ENCODE data around the gene PRDM7.

PRDM7 gene

DNA sequence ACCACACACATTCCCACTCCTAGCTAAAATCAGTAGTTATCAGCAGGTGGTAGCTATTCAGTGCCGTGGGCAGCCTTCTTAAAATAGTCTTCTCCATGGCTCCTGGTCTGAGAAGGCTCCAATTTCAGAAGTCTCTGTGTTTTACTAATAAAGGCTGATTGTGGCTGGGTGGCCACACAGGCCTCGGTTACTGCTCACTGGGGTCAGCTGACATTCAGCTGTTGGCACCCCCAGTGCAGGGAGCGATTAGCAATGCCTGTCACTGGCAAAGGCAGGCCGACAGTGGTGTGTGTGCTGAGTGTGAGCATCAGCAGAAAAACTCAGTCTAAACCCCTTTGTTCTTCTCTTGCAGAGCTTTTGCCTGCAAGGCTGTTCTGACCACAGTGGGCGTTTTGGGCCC is 41.2 kb downstream of the PRDM7 start:
- no peak for DNase-seq (ENCODE audit: low read depth in 2 of 2)

DNA sequence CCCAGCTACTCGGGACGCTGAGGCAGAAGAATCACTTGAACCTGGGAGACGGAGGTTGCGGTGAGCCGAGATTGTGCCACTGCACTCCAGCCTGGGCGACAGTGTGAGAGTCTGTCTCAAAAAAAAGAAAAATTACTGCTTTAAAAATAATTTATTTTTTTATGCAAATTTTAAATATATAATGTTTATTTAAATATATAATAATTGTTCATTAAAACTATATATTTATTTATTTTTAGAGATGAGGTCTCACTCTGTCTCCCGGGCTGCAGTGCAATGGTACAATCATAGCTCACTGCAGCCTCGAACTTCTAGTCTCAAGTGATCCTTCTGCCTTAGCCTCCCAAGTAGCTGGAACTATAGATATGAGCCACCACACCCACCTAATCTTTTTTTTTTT is 42.6 kb downstream of the PRDM7 start:
- DNase-seq (ENCODE audit: low read depth in 2 of 2) = no peak

DNA sequence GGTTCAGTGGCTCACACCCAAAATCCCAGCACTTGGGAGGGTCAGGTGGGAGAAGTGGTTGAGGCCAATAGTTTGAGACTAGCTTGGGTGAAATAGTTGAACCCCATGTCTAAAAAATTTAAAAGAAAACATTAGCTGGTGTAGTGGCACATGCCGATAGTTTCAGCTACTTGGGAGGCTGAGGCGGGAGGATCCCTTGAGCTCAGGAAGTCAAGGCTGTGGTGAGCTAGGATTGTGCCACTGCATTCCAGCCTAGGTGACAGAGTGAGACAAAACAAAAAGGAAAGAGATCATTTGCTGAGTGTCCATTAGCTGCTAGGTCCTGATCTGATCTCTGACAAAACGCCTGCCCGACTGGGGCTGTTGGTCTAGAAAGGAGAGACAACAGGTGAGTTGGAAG is 43.7 kb downstream of the PRDM7 start:
- DNase-seq (ENCODE audit: low read depth in 2 of 2) = no peak

DNA sequence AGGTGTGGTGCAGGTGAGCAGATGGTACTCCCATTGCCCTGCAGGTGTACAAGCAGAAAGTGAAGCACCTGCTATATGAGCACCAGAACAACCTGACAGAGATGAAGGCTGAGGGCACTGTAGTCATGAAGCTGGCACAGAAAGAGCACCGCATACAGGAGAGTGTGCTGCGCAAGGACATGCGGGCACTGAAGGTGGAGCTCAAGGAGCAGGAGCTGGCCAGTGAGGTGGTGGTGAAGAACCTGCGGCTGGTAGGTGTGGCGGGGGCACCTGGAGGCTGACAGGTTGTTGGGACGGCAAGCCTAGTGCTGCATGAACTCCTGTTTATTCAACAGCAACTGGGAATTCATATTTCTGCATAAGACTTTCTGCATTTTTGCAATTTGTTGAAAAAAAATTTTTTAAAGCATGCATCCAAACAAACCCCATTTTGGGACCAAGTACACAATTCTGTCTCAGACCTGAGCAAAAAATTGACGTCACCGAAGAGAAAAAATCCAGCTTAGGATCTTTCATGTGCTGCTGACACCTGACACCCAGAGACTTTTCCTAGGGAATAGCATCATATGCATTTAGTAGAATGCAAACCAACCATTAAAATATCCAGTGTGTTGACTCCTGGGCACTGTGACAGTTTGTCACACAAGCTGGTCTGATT is 44.3 kb downstream of the PRDM7 start:
- no peak for DNase-seq (ENCODE audit: low read depth in 2 of 2)

DNA sequence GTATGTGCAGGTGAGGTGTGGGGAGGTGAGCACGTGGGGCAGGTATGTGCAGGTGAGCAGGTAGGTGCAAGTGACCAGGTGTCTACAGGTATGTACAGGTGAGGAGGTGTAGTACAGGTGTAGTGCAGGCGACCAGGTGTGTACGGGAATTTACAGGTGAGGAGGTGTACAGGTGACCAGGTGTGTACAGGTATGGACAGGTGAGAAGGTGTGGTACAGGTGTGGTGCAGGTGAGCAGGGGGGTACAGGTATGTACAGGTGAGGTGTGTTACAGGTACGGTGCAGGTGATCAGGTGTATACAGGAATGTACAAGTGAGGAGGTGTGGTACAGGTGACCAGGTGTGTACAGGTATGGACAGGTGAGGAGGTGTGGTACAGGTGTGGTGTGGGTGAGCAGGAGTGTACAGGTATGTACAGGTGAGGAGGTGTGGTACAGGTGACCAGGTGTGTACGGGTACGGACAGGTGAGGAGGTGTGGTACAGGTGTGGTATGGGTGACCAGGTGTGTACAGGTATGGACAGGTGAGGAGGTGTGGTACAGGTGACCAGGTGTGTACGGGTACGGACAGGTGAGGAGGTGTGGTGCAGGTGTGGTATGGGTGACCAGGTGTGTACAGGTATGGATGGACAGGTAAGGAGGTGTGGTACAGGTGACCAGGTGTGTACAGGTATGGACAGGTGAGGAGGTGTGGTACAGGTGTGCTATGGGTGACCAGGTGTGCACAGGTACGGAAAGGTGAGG is 45.0 kb downstream of the PRDM7 start:
- DNase-seq (ENCODE audit: low read depth in 2 of 2) = no peak

DNA sequence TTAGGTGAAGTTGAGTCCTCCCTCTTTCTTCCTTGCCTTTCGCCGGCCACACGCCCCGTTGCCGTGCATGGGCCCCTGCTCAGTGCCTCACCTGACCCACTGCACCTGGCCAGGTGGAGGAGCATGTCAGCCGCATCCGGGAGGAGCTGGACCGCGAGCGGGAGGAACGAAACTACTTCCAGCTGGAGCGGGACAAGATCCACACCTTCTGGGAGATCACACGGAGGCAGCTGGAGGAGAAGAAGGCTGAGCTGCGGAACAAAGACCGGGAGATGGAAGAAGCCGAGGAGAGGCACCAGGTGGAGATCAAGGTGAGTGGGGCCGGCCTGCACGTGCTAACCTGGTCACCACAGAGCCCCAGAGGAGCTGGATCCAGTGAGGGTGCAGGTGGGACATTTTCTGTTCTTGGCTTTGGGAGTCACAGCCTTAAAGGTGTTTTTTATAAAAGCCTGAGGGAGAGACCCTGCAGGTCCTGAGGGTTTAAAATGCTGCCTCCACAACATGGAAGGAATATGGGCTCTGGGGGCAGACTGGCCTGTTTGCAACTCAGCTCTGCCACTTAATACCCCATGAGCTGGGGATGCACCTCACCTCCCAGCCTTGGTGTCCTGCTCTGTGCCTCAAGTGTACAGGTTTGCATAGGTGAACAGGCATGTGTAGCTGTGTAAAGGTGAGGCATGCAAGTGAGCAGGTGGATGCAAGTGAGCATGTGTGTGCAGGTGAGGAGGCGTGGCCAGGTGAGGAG is 45.8 kb downstream of the PRDM7 start:
- DNase-seq (ENCODE audit: low read depth in 2 of 2) = no peak

DNA sequence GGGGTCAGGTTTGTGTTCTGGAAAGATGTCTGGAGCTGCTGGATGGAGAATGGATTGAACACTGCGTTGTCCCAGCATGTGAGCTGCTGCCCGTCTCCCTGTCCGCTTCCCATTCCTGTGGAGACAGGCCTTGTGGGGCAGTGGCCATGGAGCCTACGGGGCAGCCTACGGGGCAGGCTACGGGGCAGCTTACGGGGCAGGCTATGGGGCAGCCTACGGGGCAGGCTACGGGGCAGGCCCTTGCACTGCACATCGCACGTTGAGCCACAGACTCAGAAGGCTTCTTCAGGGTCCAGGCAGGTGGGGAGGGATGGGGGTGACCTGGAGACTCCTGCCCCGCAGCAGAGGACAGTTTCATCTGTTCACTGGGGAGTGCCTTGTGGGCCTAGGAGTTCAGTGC is 48.1 kb downstream of the PRDM7 start:
- DNase-seq (ENCODE audit: low read depth in 2 of 2) = no peak

DNA sequence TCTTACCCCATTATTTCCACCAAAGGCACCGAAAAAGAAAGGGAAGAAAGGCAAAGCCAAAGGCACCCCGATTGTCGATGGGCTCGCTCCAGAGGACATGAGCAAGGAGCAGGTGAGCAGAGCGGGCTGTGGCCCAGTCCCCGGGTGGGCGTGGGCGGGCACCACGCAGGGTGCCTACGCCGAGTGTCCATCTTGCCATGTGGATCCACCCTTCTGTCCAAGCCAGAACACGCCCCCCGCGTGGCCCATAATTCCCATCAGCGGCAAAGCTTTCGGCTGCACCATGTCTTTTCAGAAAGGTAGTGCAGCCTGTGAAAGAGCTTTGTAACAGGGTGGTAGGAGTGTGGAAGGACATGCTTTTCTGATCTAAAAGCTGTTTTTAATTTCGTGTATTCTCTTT is 49.5 kb downstream of the PRDM7 start:
- DNase-seq (ENCODE audit: low read depth in 2 of 2) = no peak

DNA sequence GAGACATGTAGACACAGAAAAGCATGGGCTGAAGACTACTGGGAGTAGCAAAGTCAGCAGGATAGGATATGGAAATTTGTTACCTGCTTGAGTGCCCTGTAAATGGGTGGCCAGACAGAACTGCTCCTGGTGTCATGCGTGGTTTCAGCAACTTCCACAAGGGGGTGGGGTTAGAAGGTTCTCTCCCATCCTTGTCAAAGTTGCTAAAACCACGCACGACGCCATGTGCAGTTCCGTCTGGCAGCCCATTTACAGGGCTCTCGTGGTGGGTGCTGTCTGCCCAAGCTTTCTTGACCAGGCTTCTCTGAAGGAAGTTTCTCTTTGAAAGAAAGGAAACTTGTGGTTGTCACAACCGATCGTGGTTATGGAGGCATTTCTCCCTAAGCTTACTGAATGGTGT is 51.0 kb downstream of the PRDM7 start:
- no peak for DNase-seq (ENCODE audit: low read depth in 2 of 2)

DNA sequence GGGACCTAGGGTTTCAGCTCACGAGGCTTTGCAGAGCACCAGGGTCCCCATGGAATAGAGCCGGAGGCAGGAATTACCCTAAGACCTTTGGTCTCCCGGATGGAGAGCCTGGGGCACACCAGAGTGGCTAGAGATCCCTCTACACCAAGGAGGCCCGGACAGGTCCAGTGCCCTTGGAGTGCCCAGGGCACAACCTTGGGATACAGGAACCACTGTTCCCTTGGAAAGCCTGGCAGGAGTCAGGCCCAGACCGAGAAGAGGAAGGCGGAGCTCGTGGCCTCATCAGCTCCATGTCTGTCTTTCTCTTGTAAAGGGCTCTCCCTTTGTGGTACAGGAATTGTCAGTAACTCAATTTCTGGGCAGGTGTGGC is 54.1 kb downstream of the PRDM7 start:
- no peak for DNase-seq (ENCODE audit: low read depth in 2 of 2)

DNA sequence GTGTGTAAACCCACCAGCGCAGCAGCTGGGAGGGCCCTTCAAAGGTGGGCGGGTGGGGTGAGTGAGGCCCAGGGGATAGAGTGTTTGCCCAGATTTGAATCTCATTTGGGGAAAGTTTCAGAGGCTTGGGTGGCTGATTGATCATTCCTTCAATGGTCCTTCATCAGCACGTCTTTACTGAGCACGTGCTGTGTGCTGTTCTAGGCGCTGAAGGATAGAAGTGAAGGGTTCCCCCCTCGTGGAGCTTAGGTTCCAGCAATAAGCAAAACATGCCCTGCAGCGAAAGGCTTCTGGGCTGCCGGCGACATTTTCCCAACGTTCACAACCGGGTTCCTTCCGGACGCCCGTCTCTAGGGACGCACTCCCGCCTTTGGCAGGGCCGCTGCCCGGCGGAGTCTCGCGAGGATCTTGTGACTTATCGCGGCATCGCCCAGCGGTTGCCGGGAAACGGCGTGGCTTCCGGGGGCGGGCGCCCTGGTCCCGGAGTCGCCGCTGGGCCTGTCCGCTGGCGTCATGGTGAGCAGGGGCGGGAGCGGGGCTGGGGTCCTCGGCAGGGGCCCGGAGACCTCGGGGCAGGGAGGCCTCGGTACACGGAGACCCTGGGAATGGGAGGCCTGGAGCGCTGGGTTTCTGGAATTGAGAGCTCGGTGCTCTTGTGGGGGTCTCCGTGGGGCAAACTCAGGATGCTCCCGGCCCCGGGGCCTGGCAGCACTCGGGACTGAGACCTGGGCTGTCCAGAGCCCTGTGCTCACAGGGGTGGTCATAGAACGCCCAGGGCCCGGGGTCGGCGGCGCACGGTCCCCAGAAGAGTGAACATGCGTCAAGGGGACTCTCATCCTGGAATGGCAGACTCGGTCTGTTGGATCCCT is 54.7 kb downstream of the PRDM7 start:
- peak; percentile 54 to 62 for DNase-seq (ENCODE audit: low read depth in 2 of 2)

DNA sequence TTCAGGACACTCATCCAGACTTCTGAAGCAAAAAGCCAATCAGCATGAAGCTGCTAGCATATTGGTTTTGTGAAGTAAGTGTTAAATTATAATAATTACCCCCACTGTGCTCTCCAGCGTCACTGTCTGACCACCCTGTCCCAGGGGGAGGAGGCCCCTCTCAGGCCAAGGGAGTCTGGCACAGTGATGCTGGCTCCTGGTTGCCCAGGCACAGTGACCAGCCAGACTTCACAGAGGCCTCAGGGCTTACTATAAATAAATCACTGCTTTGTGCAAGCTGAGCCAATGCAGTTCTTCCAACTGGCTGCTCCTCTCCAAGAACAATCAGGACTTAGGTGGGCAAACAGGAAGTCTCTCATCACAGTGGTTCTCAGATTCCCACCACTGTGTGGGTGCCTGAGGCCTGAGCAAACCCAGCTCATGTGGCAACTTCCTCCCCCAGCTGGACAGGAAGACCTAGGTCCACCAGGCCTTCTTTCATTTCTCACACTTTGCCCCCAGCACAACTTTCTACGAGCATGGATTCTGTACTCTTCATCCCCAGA is 56.2 kb downstream of the PRDM7 start:
- DNase-seq (ENCODE audit: low read depth in 2 of 2) = no peak

DNA sequence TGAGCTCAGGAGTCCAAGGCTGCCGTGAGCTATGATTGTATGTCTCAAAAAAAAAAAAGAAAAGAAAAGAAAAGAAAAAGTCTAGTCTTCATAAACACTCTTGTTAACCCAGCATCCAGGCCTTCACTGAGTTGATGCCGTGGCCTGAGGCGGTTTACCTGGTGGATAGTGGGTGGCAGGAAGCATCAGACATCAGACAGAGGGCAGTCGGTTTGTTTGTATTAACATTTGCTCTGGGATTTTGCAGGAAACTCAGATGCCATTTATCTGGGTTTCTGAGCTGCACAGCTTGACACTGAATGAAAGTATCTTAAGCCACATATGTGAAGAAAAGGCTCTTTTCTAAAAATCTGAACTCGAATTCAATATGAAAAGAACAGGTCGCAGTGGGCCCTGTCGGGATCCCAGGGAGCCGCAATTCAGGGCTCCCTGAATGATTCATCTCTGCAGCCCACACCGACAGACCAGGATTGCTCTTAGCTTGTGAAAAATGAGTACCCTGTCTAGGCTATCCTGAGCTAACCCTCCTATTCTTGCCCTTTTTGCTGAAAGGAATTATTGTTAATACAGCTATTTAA is 56.8 kb downstream of the PRDM7 start:
- no peak for DNase-seq (ENCODE audit: low read depth in 2 of 2)

DNA sequence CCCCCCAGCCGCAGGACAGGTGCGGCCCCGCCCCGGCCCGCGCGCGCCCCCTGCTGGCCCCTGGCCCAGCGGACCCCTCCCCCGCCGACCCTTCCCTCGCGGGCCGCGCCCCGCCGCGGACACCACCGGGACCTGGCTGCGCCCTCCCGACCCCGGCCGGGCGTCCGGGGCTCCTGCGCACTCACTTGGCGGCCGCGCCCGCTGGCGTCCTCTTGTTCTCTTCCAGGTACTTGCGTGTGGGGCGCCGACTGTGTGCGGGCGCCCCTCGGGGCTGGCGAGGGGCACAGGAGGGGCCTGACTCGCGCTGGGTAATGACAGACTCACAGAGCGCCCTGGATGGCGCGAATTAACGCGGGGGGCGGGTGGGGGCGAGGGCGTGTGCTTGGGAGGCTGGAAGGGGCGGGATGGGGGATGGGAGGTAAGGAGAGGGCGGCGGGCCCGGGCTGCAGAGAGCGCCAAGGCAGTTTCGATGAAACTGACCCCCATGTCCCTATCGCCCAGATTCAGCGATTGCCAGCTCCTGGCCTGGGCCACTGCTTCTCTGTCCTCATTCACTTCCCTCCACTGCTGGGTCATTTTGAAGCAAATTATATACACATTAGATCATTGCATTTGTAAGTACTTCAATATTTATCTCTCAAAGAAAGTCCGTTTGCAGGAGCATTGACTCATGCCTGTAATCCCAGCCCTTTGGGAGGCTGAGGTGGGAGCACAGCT is 57.4 kb downstream of the PRDM7 start:
- peak in 1 of 2 donors; percentile 17 for DNase-seq (ENCODE audit: low read depth in 2 of 2)

DNA sequence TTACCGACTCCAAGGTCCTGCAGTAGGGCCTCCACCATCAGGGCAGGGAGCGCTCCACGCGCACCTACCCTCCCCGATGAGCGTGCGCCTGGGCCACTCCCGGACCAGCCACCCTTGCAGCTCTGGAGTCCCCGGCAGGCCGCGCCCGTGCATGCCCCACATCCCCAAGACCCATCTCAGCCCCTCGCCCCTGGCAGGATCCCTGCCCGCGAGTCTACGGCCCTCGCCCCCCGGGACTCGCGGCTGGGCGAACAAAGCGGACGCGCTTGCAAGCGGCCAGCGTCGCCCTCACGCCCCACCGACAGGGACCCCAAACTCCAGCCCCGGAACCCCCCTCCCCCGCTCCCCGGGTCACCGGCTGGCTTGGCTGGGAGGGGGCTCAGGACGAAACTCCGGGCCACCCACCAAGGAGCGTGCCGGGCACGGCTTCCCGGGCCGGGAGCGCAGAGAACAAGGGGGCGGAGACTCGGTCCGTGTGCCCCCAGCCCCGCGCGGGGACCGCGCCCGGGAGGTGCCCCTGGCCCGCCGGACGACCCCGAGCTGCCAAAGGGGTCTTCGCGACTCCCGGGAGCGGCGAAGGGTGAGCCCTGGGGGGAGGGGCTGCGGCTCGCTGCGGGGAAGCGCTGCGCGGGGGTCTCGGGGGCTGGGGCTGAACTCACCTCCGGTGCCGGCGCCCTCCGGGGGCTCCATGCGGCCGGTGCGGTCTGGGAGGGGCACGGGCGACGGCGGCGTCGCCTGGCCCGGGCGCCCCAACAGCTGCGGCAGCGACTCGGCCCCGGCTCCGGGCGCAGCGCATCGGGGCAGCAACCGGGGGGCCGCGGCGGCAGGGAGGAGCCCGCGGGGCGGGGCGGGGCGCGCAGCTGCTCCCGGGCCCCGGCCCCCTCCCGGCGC is 58.2 kb downstream of the PRDM7 start, which contains the start of gene DBNDD1:
Gene DBNDD1 (minus strand): TSS at position 805 of the 891 bp plus-strand sequence. CDS start 115 bp downstream, at position 690.
- no peak for DNase-seq (ENCODE audit: low read depth in 2 of 2)

DNA sequence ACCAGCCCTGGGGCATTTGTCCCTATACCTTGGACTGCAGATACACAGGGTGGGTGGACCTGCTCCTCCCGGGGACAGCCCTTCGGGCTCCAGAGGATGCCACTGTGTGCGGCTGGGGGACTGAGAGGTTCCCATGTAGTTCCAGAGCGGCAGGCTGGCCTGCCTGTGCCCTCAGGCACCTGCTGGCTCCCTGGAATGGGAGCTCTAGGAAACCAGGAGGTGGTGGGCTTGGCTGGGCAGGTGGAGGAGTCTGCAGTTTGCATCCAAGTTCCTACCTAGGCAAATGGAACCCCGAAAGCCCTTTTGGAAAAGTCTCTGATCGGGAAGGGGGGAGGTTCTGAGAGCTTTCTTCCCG is 58.9 kb downstream of the PRDM7 start:
- DNase-seq (ENCODE audit: low read depth in 2 of 2) = no peak

DNA sequence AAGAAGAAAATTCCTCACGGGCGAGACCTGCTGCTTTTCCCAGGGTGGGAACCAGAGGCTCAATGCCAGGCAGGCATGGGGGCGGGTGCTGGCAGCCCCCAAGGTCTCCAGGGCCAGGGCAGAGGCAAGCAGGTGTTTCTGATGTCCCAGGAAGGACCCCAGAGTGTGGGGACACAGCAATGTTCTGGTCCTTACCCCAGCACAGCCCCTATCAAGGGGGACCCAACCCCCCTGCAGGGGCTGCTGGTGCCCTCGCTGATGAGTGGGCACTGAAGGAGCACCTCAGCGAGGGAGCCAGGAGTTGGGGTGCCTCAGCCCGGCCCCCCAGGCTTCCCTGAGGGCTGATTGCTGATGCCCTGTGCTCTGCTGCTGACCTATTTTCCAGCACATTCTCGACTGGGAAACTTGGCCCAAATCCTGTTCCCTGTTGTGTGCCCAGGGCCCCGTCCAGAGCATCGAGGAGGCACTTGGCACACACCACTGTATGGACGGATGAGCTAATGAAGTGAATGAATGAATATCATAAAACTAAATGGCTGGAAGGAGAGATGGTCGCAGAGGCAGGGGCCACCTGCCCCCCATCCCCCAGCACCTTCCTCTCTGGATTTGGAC is 60.7 kb downstream of the PRDM7 start:
- no peak for DNase-seq (ENCODE audit: low read depth in 2 of 2)

DNA sequence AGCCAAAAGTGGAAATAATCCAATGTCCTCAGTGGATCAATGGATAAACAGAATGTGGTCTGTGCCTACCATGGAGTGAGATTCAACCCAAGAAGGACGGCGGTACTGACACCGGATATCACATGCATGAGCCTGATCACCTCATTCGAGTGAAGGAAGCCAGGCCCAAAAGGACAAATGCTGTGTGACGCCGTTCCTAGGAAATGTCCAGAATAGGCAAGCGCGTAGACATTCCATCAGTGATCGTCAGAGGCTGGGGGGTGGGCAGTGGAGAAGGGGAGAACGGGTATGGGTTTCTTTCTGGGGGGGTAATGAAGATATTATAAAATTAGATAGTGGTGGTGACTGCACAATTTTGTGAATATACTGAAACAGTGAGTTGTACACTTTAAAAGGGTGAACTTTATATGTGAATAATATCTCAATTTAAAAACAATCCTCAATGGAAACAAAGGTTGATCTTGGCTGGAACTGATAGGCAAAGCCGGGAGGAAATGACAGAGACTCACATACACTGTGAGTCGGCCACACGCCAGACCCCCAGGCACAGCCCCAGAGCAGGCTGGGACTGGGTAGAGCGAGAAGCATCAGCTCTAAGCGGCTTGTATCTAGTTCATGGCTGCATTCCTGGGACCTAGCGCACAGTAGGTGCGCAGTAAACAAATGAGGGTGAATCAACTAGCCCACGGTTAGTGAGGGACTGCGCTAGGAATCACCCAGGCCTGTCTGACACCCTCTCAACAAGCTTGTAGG is 61.4 kb downstream of the PRDM7 start:
- DNase-seq (ENCODE audit: low read depth in 2 of 2) = no peak
